ENCODE results near the gene MUC5B. TPM values are rescaled to one million over a fixed set of nuclear protein-coding genes. Genes with fewer than 3 reads are reported as not detected.

The MUC5B gene
- total RNA-seq, 1 donor from 2014 or later: not detected

- Histone ChIP-seq H3K27me3 (no peaks in the 10 kb centered on the region), H3K4me2 (no peak overlapping the region), H3K79me2 (ENCODE audit: low read depth) (peaks cover 41% of the 10 kb centered on the region), H3K4me1 (peaks cover 9% of the 10 kb centered on the region), H3K4me3 (no peak overlapping the region), H3K36me3 (no peaks in the 10 kb centered on the region), H3K27ac (no peak overlapping the region), H3F3A (ENCODE audit: low read depth) (peaks cover 9% of the 10 kb centered on the region), H4K20me1 (ENCODE audit: low read depth) (peaks cover 36% of the 10 kb centered on the region), H3K9ac (peak overlapping the region; percentile 36), H2AFZ (replicated peaks) (no peak overlapping the region), H3K9me3 (ENCODE audit: low read depth) (no peaks in the 10 kb centered on the region)
- Mint-ChIP-seq H3K36me3 (no peaks in the 10 kb centered on the region), H3K27me3 (ENCODE audit: insufficient read depth, low read depth) (peaks cover 1% of the 10 kb centered on the region), H3K27ac (no peak overlapping the region), H3K4me1 (peaks cover 27% of the 10 kb centered on the region), H3K4me3 (no peak overlapping the region), H3K9me3 (no peaks in the 10 kb centered on the region)
- TF ChIP-seq EZH2 (IDR thresholded peaks at IDR 0.05): no peak
- DNase-seq (ENCODE audit: low spot score): no peak
Observed at GRCh38 chr11:1305501-1306056, 82.7 kb downstream of the MUC5B start.

- H4K20me1 ChIP-seq (ENCODE audit: low read depth): peaks cover 29% of the 10 kb centered on the region
- H3K36me3 Mint-ChIP-seq: peaks cover 5% of the 10 kb centered on the region
- no peak overlapping the region for H3K4me3 ChIP-seq
- no peak overlapping the region for H3K4me2 ChIP-seq
- H3K27me3 Mint-ChIP-seq (ENCODE audit: insufficient read depth, low read depth): peaks cover 3% of the 10 kb centered on the region
- no peak for DNase-seq (ENCODE audit: low spot score)
- H3K4me1 ChIP-seq: peaks cover 9% of the 10 kb centered on the region
- no peaks in the 10 kb centered on the region for H3K36me3 ChIP-seq
- peaks cover 30% of the 10 kb centered on the region for H3K4me1 Mint-ChIP-seq
- H3K79me2 ChIP-seq (ENCODE audit: low read depth): peaks cover 35% of the 10 kb centered on the region
- no peak overlapping the region for H3K27ac ChIP-seq
- no peak overlapping the region for H3K9ac ChIP-seq
- H3F3A ChIP-seq (ENCODE audit: low read depth): peaks cover 9% of the 10 kb centered on the region
- TF ChIP-seq EZH2 (IDR thresholded peaks at IDR 0.05) (no peak), EZH2phosphoT487 (IDR thresholded peaks at IDR 0.05) (no peak), CTCF (IDR thresholded peaks at IDR 0.05) (no peak)
- H3K4me3 Mint-ChIP-seq: no peak overlapping the region
- H3K9me3 Mint-ChIP-seq: peaks cover 3% of the 10 kb centered on the region
- H3K27ac Mint-ChIP-seq: no peak overlapping the region
- no peaks in the 10 kb centered on the region for H3K27me3 ChIP-seq
- no peak overlapping the region for H2AFZ ChIP-seq (replicated peaks)
- H3K9me3 ChIP-seq (ENCODE audit: low read depth): no peaks in the 10 kb centered on the region
Observed at GRCh38 chr11:1306186-1307162, 83.6 kb downstream of the MUC5B start.

GRCh38 chr11:1307163-1307870 lies 84.5 kb downstream of the MUC5B start:
- no peak overlapping the region for H3K27ac Mint-ChIP-seq
- peaks cover 28% of the 10 kb centered on the region for H3K4me1 Mint-ChIP-seq
- H3K9me3 ChIP-seq (ENCODE audit: low read depth): no peaks in the 10 kb centered on the region
- H3F3A ChIP-seq (ENCODE audit: low read depth): peaks cover 9% of the 10 kb centered on the region
- H3K79me2 ChIP-seq (ENCODE audit: low read depth): peaks cover 26% of the 10 kb centered on the region
- peaks cover 4% of the 10 kb centered on the region for H3K27me3 Mint-ChIP-seq (ENCODE audit: insufficient read depth, low read depth)
- peaks cover 9% of the 10 kb centered on the region for H3K4me1 ChIP-seq
- no peak overlapping the region for H3K4me3 ChIP-seq
- H3K36me3 Mint-ChIP-seq: peaks cover 5% of the 10 kb centered on the region
- no peak overlapping the region for H3K27ac ChIP-seq
- H3K27me3 ChIP-seq: no peaks in the 10 kb centered on the region
- no peak for TF ChIP-seq CTCF (IDR thresholded peaks at IDR 0.05)
- TF ChIP-seq EZH2 (IDR thresholded peaks at IDR 0.05): no peak
- no peak for TF ChIP-seq EZH2phosphoT487 (IDR thresholded peaks at IDR 0.05)
- no peak overlapping the region for H3K9ac ChIP-seq
- H3K4me3 Mint-ChIP-seq: peak overlapping the region; percentile 84
- H3K4me2 ChIP-seq: no peak overlapping the region
- no peak overlapping the region for H2AFZ ChIP-seq (replicated peaks)
- H4K20me1 ChIP-seq (ENCODE audit: low read depth): peaks cover 21% of the 10 kb centered on the region
- peaks cover 5% of the 10 kb centered on the region for H3K9me3 Mint-ChIP-seq
- H3K36me3 ChIP-seq: no peaks in the 10 kb centered on the region
- no peak for DNase-seq (ENCODE audit: low spot score)

Data from neural progenitor cell (in vitro differentiated cells).